AG04449 (cell line): Measurements from ENCODE around the gene DENND4A.
A peak's percentile ranks its signal among the peaks of the same experiment; 100 is the strongest.

Experiments used
- CTCF ChIA-PET: fragments of 350-600 bp; formaldehyde crosslinking; extraction: SDS; loops from one replicate; lab custom pipeline; 2021; ENCODE audit warnings: antibody characterized with exemption; lab: Yijun Ruan, JAX
- POLR2A ChIA-PET: fragments of 400-600, 350-600 bp; formaldehyde crosslinking; extraction: SDS; loops from one replicate; lab custom pipeline; 2020; ENCODE audit warnings: antibody characterized with exemption, inconsistent platforms; lab: Yijun Ruan, JAX
- DNase-seq: peaks from one replicate; pipeline ENCODE4 v3.0.0-alpha.2; 2010; ENCODE audit warnings: low read depth, low spot score
- H3K4me3 ChIP-seq: 2 replicates; pipeline ENCODE4 v1.5.1; 2011; ENCODE audit warnings: low read depth, mild to moderate bottlenecking, control low read depth, low read length
- CTCF ChIP-seq: IDR thresholded peaks from one replicate; pipeline ENCODE4 v1.5.1; 2011; ENCODE audit warnings: mild to moderate bottlenecking, moderate library complexity, low read length, control low read depth, inconsistent platforms; ENCODE audit not compliant: insufficient read depth; ENCODE audit errors: missing control alignments

Gene DENND4A

GRCh38 chr15:65612616-65612946 is 179.5 kb downstream of the DENND4A start:
- POLR2A ChIA-PET: no interaction called here
- no peak for DNase-seq
- CTCF ChIA-PET: interaction anchor here (0.7 to 3.7 kb wide), 10 partner anchors 9 to 256 kb away, joined by 3 to 27 read pairs (median 4); partner anchors contain the start of genes RAB11A and SLC24A1
- no peak for TF ChIP-seq CTCF
- no peak overlapping the region for H3K4me3 ChIP-seq

GRCh38 chr15:65611888-65612615 is 180.0 kb downstream of the DENND4A start:
- DNase-seq: no peak
- H3K4me3 ChIP-seq: peak overlapping the region; percentile 77
- POLR2A ChIA-PET: interaction anchor here (1.9 kb wide), 1 partner anchor 257 kb away, joined by 16 read pairs; the partner anchor contains the start of gene RAB11A
- TF ChIP-seq CTCF: no peak
- CTCF ChIA-PET: interaction anchor here (1.0 to 3.7 kb wide), 14 partner anchors 8 to 257 kb away, joined by 3 to 27 read pairs (median 4); partner anchors contain the start of genes RAB11A and SLC24A1

- DNase-seq: peak; percentile 73
- H3K4me3 ChIP-seq: peak within 1 kb of the TSS; percentile 77
- ChIA-PET CTCF (interaction anchor here (0.6 to 3.7 kb wide), 24 partner anchors 8 to 265 kb away, joined by 3 to 27 read pairs (median 4); partner anchors contain the start of genes RAB11A and SLC24A1), POLR2A (interaction anchor here (0.6 to 1.9 kb wide), 11 partner anchors 11 to 259 kb away, joined by 3 to 16 read pairs (median 3); partner anchors contain the start of genes DENND4A, RAB11A and SLC24A1)
- peak; percentile 81 for TF ChIP-seq CTCF
These were observed 181.0 kb downstream of the DENND4A start, which contains the start of gene INTS14 for GRCh38 chr15:65610871-65611718. INTS14 (minus strand) TSS chr15:65611131; CDS start chr15:65607380, 3,751 bp downstream.
